Chondrocyte (in vitro differentiated cells): ENCODE measurements around the gene ANKH. TPM values are rescaled to one million over a fixed set of nuclear protein-coding genes. Genes with fewer than 3 reads are reported as not detected.

ENCODE experiments used
- DNase-seq: peaks from one replicate; pipeline ENCODE4 v3.0.0; 2021; ENCODE audit warnings: mixed read lengths, low spot score
- H3K27ac Mint-ChIP-seq: one replicate; pipeline ENCODE4 v1.8.0; 2021; ENCODE audit warnings: mild to moderate bottlenecking, moderate library complexity, mixed read lengths; ENCODE audit not compliant: unreplicated experiment
- H3K27me3 Mint-ChIP-seq: 2 replicates; pipeline ENCODE4 v1.8.0; 2021; ENCODE audit warnings: low read depth, mixed read lengths
- H3K36me3 Mint-ChIP-seq: 2 replicates; pipeline ENCODE4 v1.8.0; 2021; ENCODE audit warnings: low read depth, mixed read lengths
- H3K4me1 Mint-ChIP-seq: 2 replicates; pipeline ENCODE4 v1.8.0; 2021; ENCODE audit warnings: low read depth, mild to moderate bottlenecking, mixed read lengths
- H3K4me3 Mint-ChIP-seq: one replicate; pipeline ENCODE4 v1.8.0; 2021; ENCODE audit warnings: mild to moderate bottlenecking, moderate library complexity, mixed read lengths; ENCODE audit not compliant: unreplicated experiment
- H3K9me3 Mint-ChIP-seq: 2 replicates; pipeline ENCODE4 v1.8.0; 2021; ENCODE audit warnings: low read depth, mixed read lengths
- total RNA-seq: library from RNA; stranded (reverse); gene quantifications from 3 replicates; pipeline ENCODE4 v1.2.1, GENCODE V29; 2021
- TF ChIP-seq, protein P1 (sequence below): fragments of 200-600 bp; sonication (generic); IDR thresholded peaks from 2 replicates; pipeline ENCODE4 v1.5.0; 2021; ENCODE audit warnings: antibody characterized with exemption, mild to moderate bottlenecking, moderate library complexity

Gene ANKH
- total RNA-seq, 1 donor from 2014 or later = 114 TPM

DNA sequence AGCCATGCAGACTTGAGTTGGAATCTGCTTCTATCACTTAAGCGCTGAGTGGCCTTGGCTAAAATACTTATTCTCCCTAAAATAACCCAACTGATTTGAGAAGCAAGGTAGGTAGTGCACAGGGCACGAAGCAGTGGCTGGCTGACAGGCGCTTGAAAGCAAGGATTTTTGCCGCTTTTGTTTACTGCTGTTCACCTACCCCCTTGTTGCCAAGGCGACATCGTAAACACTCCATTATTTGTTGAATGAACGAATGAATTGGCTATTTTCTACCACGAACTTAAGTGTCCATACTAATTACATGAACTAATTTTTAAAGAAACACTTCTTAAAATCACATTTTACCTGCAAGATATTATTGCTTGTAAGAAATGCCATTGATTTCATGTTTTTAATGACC, 98.0 kb downstream of the ANKH start:
- DNase-seq = no peak
- TF ChIP-seq, protein P1, sequence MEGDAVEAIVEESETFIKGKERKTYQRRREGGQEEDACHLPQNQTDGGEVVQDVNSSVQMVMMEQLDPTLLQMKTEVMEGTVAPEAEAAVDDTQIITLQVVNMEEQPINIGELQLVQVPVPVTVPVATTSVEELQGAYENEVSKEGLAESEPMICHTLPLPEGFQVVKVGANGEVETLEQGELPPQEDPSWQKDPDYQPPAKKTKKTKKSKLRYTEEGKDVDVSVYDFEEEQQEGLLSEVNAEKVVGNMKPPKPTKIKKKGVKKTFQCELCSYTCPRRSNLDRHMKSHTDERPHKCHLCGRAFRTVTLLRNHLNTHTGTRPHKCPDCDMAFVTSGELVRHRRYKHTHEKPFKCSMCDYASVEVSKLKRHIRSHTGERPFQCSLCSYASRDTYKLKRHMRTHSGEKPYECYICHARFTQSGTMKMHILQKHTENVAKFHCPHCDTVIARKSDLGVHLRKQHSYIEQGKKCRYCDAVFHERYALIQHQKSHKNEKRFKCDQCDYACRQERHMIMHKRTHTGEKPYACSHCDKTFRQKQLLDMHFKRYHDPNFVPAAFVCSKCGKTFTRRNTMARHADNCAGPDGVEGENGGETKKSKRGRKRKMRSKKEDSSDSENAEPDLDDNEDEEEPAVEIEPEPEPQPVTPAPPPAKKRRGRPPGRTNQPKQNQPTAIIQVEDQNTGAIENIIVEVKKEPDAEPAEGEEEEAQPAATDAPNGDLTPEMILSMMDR = no peak
- Mint-ChIP-seq H3K36me3 (peaks cover 3% of the 10 kb centered on the region), H3K4me1 (peaks cover 40% of the 10 kb centered on the region), H3K9me3 (no peaks in the 10 kb centered on the region), H3K4me3 (no peak overlapping the region), H3K27ac (no peak overlapping the region), H3K27me3 (no peaks in the 10 kb centered on the region)

DNA sequence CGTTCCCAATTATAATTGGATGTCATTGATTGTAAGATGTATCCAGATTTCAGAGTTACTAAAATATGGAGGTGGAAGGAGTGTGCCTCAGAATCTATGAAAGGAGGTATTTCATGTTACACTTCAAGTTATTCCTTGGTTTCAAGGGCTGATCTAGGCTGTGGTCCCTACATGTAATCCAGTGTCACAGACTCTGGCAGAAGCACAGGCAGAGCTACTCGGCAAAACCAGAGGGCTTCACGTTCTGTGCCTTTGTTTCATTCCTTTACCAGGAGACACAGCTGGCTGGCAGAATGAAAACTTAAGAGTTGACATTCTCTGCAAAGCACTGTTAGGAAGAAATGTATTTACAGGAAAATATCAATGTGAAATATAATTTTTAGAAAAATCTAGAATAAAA, 99.6 kb downstream of the ANKH start:
- Mint-ChIP-seq H3K4me3 (no peak overlapping the region), H3K9me3 (no peaks in the 10 kb centered on the region), H3K4me1 (peaks cover 24% of the 10 kb centered on the region), H3K27me3 (no peaks in the 10 kb centered on the region), H3K27ac (no peak overlapping the region), H3K36me3 (peaks cover 8% of the 10 kb centered on the region)
- no peak for DNase-seq
- TF ChIP-seq, protein P1 = no peak

DNA sequence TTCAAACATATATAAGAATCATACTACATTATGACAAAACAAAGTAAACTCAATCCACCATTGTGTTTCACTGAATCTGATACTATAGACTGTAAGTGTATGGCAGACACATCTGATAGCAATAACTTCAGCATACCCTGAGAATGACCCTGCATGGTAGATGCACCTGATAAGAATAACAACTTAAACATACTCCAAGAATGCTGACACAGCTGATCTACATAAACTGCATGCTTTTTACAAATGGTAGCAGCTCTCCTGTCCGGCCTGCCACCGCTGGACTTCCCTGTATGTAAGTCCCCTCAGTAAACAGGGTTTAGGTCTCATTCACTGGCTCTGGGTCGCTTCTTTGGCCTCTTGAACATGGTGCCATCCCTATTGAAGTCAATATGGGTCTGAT, 100.4 kb downstream of the ANKH start:
- H3K27ac Mint-ChIP-seq = no peak overlapping the region
- peaks cover 12% of the 10 kb centered on the region for H3K36me3 Mint-ChIP-seq
- no peak overlapping the region for H3K4me3 Mint-ChIP-seq
- peaks cover 16% of the 10 kb centered on the region for H3K4me1 Mint-ChIP-seq
- DNase-seq = no peak
- TF ChIP-seq, protein P1 = no peak
- H3K9me3 Mint-ChIP-seq = no peaks in the 10 kb centered on the region
- H3K27me3 Mint-ChIP-seq = no peaks in the 10 kb centered on the region

DNA sequence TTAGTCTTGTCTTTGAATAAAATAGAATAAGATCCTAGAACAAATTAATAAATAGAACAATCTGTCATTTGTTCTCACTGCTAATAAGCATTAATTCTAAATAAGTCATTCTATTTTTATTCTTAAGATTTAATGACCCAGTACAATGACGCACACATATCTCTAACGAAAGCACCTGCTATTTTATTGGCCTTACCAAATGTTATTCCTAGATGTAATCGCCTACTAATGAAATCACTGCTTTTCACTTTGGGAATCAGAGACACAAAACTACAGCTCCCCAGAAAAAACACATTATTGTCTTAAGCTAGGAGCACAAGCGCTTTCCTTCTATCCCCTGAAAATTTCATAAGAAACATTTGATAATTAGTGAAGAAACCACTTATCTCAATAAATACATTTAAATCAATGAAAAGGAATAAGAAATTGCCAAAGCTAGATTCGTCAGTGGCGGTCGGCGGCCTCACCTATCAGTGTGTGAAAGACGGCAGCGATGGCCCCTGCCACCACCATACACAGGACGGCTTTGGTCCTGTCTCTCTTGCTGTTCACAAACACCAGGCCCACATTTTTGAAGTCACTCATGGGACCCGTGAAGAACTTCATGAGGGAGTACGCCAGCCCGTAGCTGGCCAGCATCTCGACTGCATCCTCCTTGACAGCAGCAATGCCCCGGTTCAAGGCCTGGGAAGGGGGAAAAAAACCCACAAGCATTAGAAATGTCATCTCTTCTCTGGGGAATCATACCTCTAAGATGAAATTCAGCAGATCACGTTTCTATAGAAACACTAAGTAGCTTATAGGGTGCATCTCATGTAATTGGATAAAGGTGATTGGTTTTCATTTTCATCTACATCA, 102.8 kb downstream of the ANKH start:
- no peak for DNase-seq
- TF ChIP-seq, protein P1 = no peak
- H3K4me1 Mint-ChIP-seq = peaks cover 7% of the 10 kb centered on the region

DNA sequence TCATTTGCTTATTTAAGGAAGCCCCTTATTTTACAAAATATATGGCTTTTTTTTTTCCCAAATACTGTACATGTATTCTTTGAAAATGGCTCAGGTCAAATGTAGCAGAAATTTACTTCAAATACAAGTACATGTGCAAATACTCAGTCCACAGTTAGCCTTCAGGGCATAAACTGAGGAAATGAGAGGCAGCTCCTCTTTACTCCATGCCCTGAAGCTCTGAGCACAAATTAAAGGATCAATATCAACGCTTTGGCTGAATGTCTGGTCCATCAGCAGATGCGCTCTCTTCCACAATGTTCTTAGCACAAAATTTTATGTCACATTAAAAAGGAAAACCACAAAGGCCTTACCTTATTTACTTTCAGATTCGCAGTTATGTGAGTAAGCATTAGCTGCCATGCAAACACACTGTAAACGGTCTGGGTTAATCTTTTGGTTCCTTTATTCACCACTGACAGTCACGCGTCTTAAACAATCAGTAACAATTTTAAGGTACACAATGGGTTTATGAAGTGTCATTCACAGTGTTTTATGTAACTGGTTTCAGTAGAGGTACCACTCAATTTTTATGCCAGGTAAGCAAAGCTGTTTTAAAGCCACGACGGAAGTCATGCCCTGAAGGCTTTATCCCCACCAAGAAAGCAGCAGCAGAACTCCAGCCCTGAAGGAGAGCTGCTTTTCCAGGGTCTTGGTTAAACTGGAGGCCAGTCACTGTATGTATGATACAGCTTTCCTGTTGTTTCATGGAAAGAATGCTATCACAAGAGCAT, 103.7 kb downstream of the ANKH start:
- H3K27ac Mint-ChIP-seq = no peak overlapping the region
- peaks cover 7% of the 10 kb centered on the region for H3K4me1 Mint-ChIP-seq
- TF ChIP-seq, protein P1 = no peak
- no peak overlapping the region for H3K4me3 Mint-ChIP-seq
- no peaks in the 10 kb centered on the region for H3K27me3 Mint-ChIP-seq
- DNase-seq = no peak
- H3K9me3 Mint-ChIP-seq = no peaks in the 10 kb centered on the region
- H3K36me3 Mint-ChIP-seq = peaks cover 14% of the 10 kb centered on the region

More for the DNA sequence above, 102.8 kb downstream of the ANKH start:
- Mint-ChIP-seq H3K27ac (no peak overlapping the region), H3K36me3 (peaks cover 14% of the 10 kb centered on the region), H3K9me3 (no peaks in the 10 kb centered on the region), H3K4me3 (no peak overlapping the region), H3K27me3 (no peaks in the 10 kb centered on the region)
